ENCODE data around the gene PFKFB4.

- TF ChIP-seq CTCF (IDR thresholded peaks at IDR 0.05) = no peak
- no peak for TF ChIP-seq EZH2 (IDR thresholded peaks at IDR 0.05; ENCODE audit: borderline replicate concordance, insufficient read depth, low read depth, low read length, poor library complexity, severe bottlenecking)
Observed at GRCh38 chr3:48592519-48593087, 36.0 kb upstream of the PFKFB4 start.

All from B cell (primary cell).